Thyroid gland (tissue), 4 donors: ENCODE data around the gene LRMDA. TPM values are rescaled to one million over a fixed set of nuclear protein-coding genes. Genes with fewer than 3 reads are reported as not detected.

Experiments
- DNase-seq, 2 donors: peaks; one replicate each; pipeline ENCODE4 v3.0.0-alpha.2; 2019
- H3K27ac ChIP-seq, 3 donors: fragments of 200-600 bp; sonication (generic); 1 replicate in 2 of 3; 2 replicates in 1 of 3; pipeline ENCODE4 v1.5.1; 2016 to 2019; ENCODE audit warnings: mild to moderate bottlenecking in 1 of 3, moderate library complexity in 1 of 3
- H3K27me3 ChIP-seq: fragments of 200-600 bp; sonication (generic); one replicate; pipeline ENCODE4 v1.5.1; 2019
- H3K36me3 ChIP-seq, 2 donors: fragments of 200-600 bp; sonication (generic); one replicate each; pipeline ENCODE4 v1.5.1; 2016 to 2019
- H3K4me1 ChIP-seq, 2 donors: fragments of 200-600 bp; sonication (generic); one replicate each; pipeline ENCODE4 v1.5.1; 2017 to 2019
- H3K4me3 ChIP-seq, 3 donors: fragments of 200-600 bp; sonication (generic); replicated peaks in 1 of 3; 1 replicate in 2 of 3; 2 replicates in 1 of 3; pipeline ENCODE4 v1.5.1; 2016; ENCODE audit warnings: mild to moderate bottlenecking in 1 of 3
- H3K9me3 ChIP-seq: fragments of 200-600 bp; sonication (generic); one replicate; pipeline ENCODE4 v1.5.1; 2017
- CTCF ChIP-seq, 6 experiments: fragments of 200-600 bp in 3 of 6; fragments of 450-650 bp in 3 of 6; sonication (generic) in 3 of 6; IDR thresholded peaks; one replicate each; pipeline ENCODE4 v1.5.1; 2016 to 2019; ENCODE audit warnings: antibody characterized with exemption in 6 of 6, mild to moderate bottlenecking in 2 of 6, inconsistent platforms in 1 of 6, moderate library complexity in 1 of 6
- POLR2A ChIP-seq, 2 donors: fragments of 450-650 bp; IDR thresholded peaks; one replicate each; pipeline ENCODE4 v1.6.1; 2017; ENCODE audit warnings: antibody characterized with exemption in 2 of 2, mild to moderate bottlenecking in 2 of 2, moderate library complexity in 1 of 2
- WGBS, 2 donors: methylation state at CpG; one replicate each; pipeline ENCODE4 v1.1.5; 2017; 5-methylcytosine and 5-hydroxymethylcytosine counted together
- intact Hi-C: fragments of 100-400 bp; cut with DNase I; formaldehyde crosslinking; loops from one replicate; pipeline ENCODE4 v1.15.1; 2023
- total RNA-seq, 4 donors: library from RNA; depleted of rRNA; stranded (reverse); fragments of >200 nt; gene quantifications; one replicate each; pipeline ENCODE4 v1.2.3, GENCODE V29; 2016

Gene LRMDA
- total RNA-seq, 4 donors from 2014 or later: 16.5 to 31.7 (median 23.2) TPM

- no peak overlapping the region for H3K27ac ChIP-seq
- no peaks in the 10 kb centered on the region for H3K36me3 ChIP-seq
- H3K4me3 ChIP-seq: no peak overlapping the region
- no peaks in the 10 kb centered on the region for H3K9me3 ChIP-seq
- no peaks in the 10 kb centered on the region for H3K4me1 ChIP-seq
- no peak for DNase-seq
- 76 to 77% methylated on average over 8 of the region's 8 CpGs for whole genome bisulfite sequencing, 2 donors
- no peak for TF ChIP-seq CTCF (IDR thresholded peaks at IDR 0.05)
- no peak for TF ChIP-seq POLR2A (IDR thresholded peaks at IDR 0.05)
- intact Hi-C loops: no loop called here
- H3K27me3 ChIP-seq: no peaks in the 10 kb centered on the region
Observed at GRCh38 chr10:76357726-76358415, 926.4 kb downstream of the LRMDA start.

DNA sequence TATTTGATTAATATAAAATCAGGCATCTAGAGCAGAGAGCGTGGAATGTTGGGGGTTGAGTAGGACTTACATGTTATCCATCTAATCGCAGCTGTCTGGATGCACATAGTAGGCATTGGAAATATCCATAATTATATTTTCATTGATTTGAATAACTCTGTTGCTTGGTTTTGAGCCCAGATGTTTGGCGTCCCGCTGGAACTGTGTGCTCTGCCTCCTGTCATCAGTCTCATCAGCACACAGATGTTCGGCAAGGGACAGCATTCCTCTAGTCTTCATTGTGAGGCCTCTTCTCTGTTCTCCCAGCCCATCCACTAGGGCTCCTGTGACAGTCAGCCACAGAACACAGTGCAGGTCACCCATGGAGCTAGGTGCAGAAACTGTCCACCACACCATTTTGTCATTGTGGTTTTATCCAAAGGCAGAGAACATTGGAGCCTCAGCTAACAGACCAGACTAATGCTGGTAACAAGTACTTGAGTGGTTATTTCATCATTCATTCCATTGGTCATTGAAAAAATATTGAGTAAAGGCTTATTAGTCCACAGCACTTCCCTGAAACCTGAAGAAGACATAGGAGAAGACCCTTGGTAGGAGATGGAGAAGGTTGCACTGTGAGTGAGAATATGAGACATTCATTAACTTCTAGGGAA lies 927.4 kb downstream of the LRMDA start:
- no peaks in the 10 kb centered on the region for H3K4me1 ChIP-seq
- no peaks in the 10 kb centered on the region for H3K9me3 ChIP-seq
- intact Hi-C loops: no loop called here
- no peaks in the 10 kb centered on the region for H3K27me3 ChIP-seq
- no peak overlapping the region for H3K27ac ChIP-seq
- H3K4me3 ChIP-seq: no peak overlapping the region
- no peak for DNase-seq
- no peaks in the 10 kb centered on the region for H3K36me3 ChIP-seq
- TF ChIP-seq POLR2A (IDR thresholded peaks at IDR 0.05) (no peak), CTCF (IDR thresholded peaks at IDR 0.05) (no peak)
- 94 to 96% methylated on average over 5 of the region's 5 CpGs for WGBS, 2 donors

GRCh38 chr10:76375761-76376160 lies 944.3 kb downstream of the LRMDA start:
- no peaks in the 10 kb centered on the region for H3K9me3 ChIP-seq
- no peak overlapping the region for H3K27ac ChIP-seq
- H3K4me3 ChIP-seq: no peak overlapping the region
- TF ChIP-seq POLR2A (IDR thresholded peaks at IDR 0.05) (no peak), CTCF (IDR thresholded peaks at IDR 0.05) (no peak)
- intact Hi-C loops: no loop called here
- no peak for DNase-seq
- H3K4me1 ChIP-seq: no peaks in the 10 kb centered on the region
- H3K27me3 ChIP-seq: no peaks in the 10 kb centered on the region
- WGBS, 2 donors: 79 to 91% methylated on average over 1 of the region's 1 CpG
- H3K36me3 ChIP-seq: no peaks in the 10 kb centered on the region

GRCh38 chr10:76382381-76382851 lies 951.0 kb downstream of the LRMDA start:
- H3K4me1 ChIP-seq: no peaks in the 10 kb centered on the region
- H3K27ac ChIP-seq: no peak overlapping the region
- H3K36me3 ChIP-seq: no peaks in the 10 kb centered on the region
- no peak overlapping the region for H3K4me3 ChIP-seq
- DNase-seq: no peak
- H3K27me3 ChIP-seq: no peaks in the 10 kb centered on the region
- WGBS, 2 donors: 74 to 83% methylated on average over 2 of the region's 2 CpGs
- intact Hi-C loops: no loop called here
- H3K9me3 ChIP-seq: no peaks in the 10 kb centered on the region
- TF ChIP-seq POLR2A (IDR thresholded peaks at IDR 0.05): no peak
- no peak for TF ChIP-seq CTCF (IDR thresholded peaks at IDR 0.05)

- DNase-seq: no peak
- peaks cover 0 to 4% of the 10 kb centered on the region in 2 donors for H3K4me1 ChIP-seq
- 100% methylated on average over 2 of the region's 2 CpGs for WGBS, 2 donors
- TF ChIP-seq POLR2A (IDR thresholded peaks at IDR 0.05) (no peak), CTCF (IDR thresholded peaks at IDR 0.05) (no peak)
- no peak overlapping the region for H3K4me3 ChIP-seq
- H3K27ac ChIP-seq: no peak overlapping the region
- H3K36me3 ChIP-seq: no peaks in the 10 kb centered on the region
- intact Hi-C loops: no loop called here
- no peaks in the 10 kb centered on the region for H3K27me3 ChIP-seq
- no peaks in the 10 kb centered on the region for H3K9me3 ChIP-seq
Observed at GRCh38 chr10:76388321-76389023, 957.0 kb downstream of the LRMDA start.
